OCI-LY3 (cell line): ENCODE measurements around the gene SLC25A43.

Experiments
- EZH2phosphoT487 ChIP-seq: fragments of 200-600 bp; shearing (Covaris generic); IDR thresholded peaks from 2 replicates; pipeline ENCODE4 v1.6.1; 2018; ENCODE audit warnings: antibody characterized with exemption, mixed run types, low read depth
- TF ChIP-seq, protein P1 (sequence below): fragments of 200-600, 300-600 bp; sonication (generic); IDR thresholded peaks from 2 replicates; pipeline ENCODE4 v1.5.1; 2014; ENCODE audit warnings: antibody characterized with exemption, low read length, low read depth

DNA sequence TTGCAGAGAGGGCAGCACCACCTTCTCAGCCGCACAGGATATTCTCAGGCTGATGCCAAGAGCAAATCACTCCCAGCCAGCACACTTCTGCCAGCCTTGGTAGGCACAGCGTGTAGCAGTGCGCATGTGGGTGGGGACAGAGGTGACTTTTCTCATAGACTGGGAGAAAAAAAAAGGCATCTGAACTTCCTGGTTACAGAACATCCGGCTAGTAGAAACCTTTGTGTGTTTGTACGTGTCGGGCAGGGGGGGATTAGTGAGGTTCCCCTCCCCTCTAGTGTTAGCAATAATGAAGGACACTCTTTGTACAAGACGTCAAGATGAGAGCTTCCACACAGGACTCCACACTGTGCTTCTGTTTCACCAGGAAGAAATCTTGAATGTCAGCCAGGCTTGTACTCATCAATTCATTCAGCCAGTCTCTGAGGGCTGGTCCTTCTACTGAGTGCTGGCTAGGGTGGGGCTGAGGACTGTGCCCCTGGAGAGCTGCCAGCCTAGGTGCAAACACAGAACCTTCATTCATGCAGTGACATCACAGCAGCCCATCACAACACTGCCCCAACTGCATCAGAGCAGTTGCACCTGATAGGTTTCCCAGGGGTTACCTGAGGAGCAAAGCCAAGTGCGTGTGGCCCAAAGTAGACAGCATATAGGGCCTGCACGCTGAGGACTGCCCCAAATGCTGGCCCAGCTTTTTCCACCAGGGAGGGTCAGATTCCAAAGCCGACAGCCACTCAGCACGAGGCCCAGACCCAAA, 103.8 kb downstream of the SLC25A43 start:
- TF ChIP-seq, protein P1, sequence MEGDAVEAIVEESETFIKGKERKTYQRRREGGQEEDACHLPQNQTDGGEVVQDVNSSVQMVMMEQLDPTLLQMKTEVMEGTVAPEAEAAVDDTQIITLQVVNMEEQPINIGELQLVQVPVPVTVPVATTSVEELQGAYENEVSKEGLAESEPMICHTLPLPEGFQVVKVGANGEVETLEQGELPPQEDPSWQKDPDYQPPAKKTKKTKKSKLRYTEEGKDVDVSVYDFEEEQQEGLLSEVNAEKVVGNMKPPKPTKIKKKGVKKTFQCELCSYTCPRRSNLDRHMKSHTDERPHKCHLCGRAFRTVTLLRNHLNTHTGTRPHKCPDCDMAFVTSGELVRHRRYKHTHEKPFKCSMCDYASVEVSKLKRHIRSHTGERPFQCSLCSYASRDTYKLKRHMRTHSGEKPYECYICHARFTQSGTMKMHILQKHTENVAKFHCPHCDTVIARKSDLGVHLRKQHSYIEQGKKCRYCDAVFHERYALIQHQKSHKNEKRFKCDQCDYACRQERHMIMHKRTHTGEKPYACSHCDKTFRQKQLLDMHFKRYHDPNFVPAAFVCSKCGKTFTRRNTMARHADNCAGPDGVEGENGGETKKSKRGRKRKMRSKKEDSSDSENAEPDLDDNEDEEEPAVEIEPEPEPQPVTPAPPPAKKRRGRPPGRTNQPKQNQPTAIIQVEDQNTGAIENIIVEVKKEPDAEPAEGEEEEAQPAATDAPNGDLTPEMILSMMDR, result no peak
- no peak for TF ChIP-seq EZH2phosphoT487
